ENCODE measurements around the gene RAB9A. TPM values are rescaled to one million over a fixed set of nuclear protein-coding genes. Genes with fewer than 3 reads are reported as not detected.

RAB9A gene
- total and polyA plus RNA-seq, 2 of the 8 experiments (the other 6 are each of a cell fraction or from before 2014, with no cell fraction given), result 21.8 to 34.0 TPM

DNA sequence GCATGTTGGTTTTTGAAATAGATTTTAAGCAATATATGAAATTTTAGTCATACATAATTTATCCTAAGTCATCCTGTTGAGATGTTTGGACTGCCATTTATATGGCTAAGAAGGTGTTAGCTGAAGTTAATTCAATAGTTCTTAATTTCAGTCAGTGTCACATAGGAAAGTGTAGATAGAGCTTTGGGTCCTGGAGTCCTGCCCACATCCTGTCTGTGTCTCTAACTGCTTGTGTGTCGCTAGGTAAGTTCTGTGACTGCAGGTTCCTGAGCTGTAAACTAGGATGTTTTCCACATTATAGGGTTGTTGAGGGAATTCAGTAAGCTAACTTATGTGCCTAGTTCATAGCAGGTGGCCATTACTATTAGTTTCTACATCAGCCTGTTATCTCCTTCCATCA lies 66.3 kb downstream of the RAB9A start (continued):
- TF ChIP-seq CHD1 (IDR thresholded peaks at IDR 0.05; ENCODE audit: low read depth, low read length), result no peak
- TF ChIP-seq, protein P1, sequence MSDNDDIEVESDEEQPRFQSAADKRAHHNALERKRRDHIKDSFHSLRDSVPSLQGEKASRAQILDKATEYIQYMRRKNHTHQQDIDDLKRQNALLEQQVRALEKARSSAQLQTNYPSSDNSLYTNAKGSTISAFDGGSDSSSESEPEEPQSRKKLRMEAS (IDR thresholded peaks at IDR 0.05), result no peak
- TF ChIP-seq ZNF274 (IDR thresholded peaks at IDR 0.05; ENCODE audit: borderline replicate concordance, extremely low read depth, low read length), result no peak
- TF ChIP-seq SIN3A (conservative IDR thresholded peaks at IDR 0.05 in 1 of 2, IDR thresholded peaks at IDR 0.05 in 1 of 2; ENCODE audit: low read depth in 1 of 2, low read length in 2 of 2), result no peak

Measured in H1 (cell line).